Ishikawa (cell line): ENCODE results near the gene LRRC8E.
A peak's percentile ranks its signal among the peaks of the same experiment; 100 is the strongest.

Experiments
- CEBPB ChIP-seq: IDR thresholded peaks from 2 replicates; pipeline ENCODE4 v1.6.1; 2012
- CREB1 ChIP-seq: IDR thresholded peaks from 2 replicates; pipeline ENCODE4 v1.6.1; 2012; ENCODE audit warnings: low read depth
- EGR1 ChIP-seq: IDR thresholded peaks from 2 replicates; pipeline ENCODE4 v1.6.1; 2012
- EP300 ChIP-seq: IDR thresholded peaks from 2 replicates; pipeline ENCODE4 v1.6.1; 2012; ENCODE audit warnings: borderline replicate concordance
- FOXM1 ChIP-seq: IDR thresholded peaks from 2 replicates; pipeline ENCODE4 v1.6.1; 2012; ENCODE audit warnings: low read depth, borderline replicate concordance
- NFIC ChIP-seq: IDR thresholded peaks from 2 replicates; pipeline ENCODE4 v1.6.1; 2012
- RAD21 ChIP-seq: IDR thresholded peaks from 2 replicates; pipeline ENCODE4 v1.6.1; 2012; ENCODE audit warnings: low read depth
- TAF1 ChIP-seq: IDR thresholded peaks from 2 replicates; pipeline ENCODE4 v1.6.1; 2012; ENCODE audit warnings: low read depth, mild to moderate bottlenecking
- TCF12 ChIP-seq: IDR thresholded peaks from 2 replicates; pipeline ENCODE4 v1.6.1; 2012; ENCODE audit warnings: low read depth
- TEAD4 ChIP-seq: IDR thresholded peaks from 2 replicates; pipeline ENCODE4 v1.6.1; 2012
- YY1 ChIP-seq: IDR thresholded peaks from 2 replicates; pipeline ENCODE4 v1.6.1; 2012; ENCODE audit warnings: low read depth
- ZBTB7A ChIP-seq: IDR thresholded peaks from 2 replicates; pipeline ENCODE4 v1.6.1; 2012; ENCODE audit warnings: low read depth
- TF ChIP-seq, protein P1 (sequence below): IDR thresholded peaks from 2 replicates; pipeline ENCODE4 v1.6.1; 2012
- TF ChIP-seq, protein P2 (sequence below): IDR thresholded peaks from 2 replicates; pipeline ENCODE4 v1.6.1; 2012
- TF ChIP-seq, protein P3 (sequence below): IDR thresholded peaks from 2 replicates; pipeline ENCODE4 v1.6.1; 2012; ENCODE audit warnings: low read depth, mild to moderate bottlenecking

The LRRC8E gene

DNA sequence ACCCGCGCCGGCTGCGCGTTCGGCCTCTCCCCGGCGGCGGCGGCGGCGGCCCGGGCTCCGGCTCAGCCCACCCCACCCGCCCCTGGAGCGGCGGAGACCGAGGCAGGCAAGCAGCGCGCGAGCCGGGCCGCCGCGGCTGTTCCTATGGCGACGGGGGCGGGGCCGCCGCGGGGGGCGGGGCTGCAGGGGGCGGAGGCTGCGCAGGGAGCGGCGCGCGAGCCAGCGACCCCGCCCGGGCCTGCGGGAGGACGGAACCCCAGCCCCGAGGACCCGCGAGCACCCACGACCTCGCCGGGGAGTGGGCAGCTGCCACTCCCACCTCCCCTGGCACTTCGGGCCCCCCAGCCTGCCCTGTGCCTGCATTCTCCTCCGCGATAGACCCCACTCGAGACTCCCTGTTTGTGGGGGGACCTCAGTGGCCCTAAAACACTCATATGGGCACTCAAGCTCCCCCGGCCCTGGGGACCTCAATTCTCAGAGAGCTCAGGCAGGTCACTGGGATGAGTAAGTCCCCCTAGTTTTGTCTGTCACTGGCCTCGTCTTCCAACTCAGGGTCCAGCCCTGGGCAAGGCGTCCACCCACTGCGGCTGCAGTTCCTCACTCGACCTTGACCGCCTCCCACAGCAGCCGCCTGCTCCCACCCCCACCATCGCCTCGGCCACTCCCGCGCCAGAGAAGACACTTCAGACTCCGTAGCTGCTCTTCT, 37.9 kb downstream of the LRRC8E start, which contains the start of gene CTXN1:
CTXN1 (minus strand) TSS at position 115 of the 706 bp plus-strand sequence. CDS start 597 bp downstream, outside the sequence.
- 0 out of 2 replicates have a peak, but pooled peaks have one; percentile 13 for TF ChIP-seq TCF12
- TF ChIP-seq, protein P1, sequence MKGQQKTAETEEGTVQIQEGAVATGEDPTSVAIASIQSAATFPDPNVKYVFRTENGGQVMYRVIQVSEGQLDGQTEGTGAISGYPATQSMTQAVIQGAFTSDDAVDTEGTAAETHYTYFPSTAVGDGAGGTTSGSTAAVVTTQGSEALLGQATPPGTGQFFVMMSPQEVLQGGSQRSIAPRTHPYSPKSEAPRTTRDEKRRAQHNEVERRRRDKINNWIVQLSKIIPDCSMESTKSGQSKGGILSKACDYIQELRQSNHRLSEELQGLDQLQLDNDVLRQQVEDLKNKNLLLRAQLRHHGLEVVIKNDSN: no peak
- no peak for TF ChIP-seq CREB1
- TF ChIP-seq, protein P2, sequence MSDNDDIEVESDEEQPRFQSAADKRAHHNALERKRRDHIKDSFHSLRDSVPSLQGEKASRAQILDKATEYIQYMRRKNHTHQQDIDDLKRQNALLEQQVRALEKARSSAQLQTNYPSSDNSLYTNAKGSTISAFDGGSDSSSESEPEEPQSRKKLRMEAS: 0 out of 2 replicates have a peak, but pooled peaks have one; percentile 18

DNA sequence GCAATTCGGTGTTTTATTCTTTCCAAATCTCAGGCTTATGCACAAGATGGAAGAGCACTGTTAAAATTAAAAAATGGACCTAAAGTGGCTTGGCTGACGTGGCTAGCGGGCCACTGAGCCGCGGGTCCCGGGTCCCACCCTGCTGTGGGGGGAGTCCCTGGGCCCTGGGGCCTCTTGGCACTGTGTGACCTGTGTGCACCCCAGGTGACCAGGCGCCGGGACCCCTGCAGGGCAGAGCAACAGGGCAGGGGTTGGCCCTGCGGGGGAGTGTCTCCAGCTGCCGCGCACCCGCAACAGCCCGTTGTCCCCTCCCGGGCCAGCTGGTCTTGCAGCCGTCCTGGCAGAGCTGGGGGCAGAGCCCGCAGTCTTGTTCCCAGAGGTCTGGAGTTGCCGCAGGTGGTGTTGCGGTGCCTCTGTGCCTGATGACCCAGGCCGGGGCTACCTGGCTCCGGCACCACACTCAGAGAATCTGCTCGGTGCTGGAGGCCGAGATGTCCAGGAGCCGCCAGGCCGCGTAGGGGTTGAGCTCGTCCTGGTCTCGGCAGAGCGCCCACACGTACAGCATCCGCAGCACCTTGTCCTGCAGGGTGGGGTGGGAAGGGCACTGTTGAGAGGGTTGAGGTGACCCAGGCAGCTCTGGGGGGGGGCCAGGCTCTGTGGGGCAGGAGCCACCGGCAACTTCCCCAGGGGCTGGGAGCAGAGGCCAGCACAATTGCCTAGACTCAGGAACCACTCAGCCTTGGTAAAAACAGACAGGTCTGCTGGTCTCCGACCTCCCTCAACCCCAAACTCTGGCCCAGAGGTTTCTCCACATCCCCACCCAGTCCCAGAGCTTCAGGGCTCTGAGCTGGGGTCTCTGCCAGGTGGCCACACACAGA, 38.7 kb downstream of the LRRC8E start:
- TF ChIP-seq YY1: no peak
- no peak for TF ChIP-seq TEAD4
- TF ChIP-seq TCF12: no peak

DNA sequence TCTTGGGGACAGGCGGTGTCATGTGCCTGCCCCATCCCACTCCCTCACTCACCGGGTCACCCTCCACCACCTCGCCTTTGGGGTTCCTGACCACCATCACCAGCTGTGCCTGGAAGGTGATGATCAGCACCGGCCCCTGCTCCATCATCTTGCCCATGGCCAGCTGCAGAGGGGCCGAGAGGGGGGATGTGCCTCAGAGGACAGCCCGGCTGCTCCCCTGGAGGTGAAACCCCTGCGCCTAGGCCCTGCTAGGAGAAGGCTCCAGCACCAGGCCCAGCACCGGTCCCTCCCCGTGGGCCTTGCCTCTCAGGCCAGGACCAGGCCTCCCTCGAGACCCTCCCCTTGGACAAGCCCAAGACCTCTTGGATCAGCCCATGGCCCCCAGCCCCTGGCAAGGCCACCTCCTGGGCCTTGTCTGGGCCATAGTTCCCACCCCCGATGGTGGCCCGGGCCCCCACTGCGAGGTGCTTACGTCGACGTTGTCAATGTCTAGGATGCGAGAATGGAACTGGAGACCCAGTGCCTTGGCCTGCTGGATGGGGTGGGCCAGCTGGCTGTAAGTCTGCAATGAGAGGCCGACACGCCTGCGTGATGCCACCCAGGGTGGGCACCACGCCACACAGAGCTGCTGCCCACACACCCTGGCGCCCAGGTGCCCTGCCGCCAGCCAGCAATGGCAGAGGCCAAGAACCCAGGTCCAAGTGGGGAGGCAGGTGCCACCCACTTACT, 39.5 kb downstream of the LRRC8E start:
- TF ChIP-seq EP300 (no peak), TAF1 (no peak), FOXM1 (no peak), ZBTB7A (no peak), CREB1 (no peak), YY1 (no peak), EGR1 (no peak), RAD21 (no peak)
- TF ChIP-seq, protein P2: no peak
- TF ChIP-seq, protein P3, sequence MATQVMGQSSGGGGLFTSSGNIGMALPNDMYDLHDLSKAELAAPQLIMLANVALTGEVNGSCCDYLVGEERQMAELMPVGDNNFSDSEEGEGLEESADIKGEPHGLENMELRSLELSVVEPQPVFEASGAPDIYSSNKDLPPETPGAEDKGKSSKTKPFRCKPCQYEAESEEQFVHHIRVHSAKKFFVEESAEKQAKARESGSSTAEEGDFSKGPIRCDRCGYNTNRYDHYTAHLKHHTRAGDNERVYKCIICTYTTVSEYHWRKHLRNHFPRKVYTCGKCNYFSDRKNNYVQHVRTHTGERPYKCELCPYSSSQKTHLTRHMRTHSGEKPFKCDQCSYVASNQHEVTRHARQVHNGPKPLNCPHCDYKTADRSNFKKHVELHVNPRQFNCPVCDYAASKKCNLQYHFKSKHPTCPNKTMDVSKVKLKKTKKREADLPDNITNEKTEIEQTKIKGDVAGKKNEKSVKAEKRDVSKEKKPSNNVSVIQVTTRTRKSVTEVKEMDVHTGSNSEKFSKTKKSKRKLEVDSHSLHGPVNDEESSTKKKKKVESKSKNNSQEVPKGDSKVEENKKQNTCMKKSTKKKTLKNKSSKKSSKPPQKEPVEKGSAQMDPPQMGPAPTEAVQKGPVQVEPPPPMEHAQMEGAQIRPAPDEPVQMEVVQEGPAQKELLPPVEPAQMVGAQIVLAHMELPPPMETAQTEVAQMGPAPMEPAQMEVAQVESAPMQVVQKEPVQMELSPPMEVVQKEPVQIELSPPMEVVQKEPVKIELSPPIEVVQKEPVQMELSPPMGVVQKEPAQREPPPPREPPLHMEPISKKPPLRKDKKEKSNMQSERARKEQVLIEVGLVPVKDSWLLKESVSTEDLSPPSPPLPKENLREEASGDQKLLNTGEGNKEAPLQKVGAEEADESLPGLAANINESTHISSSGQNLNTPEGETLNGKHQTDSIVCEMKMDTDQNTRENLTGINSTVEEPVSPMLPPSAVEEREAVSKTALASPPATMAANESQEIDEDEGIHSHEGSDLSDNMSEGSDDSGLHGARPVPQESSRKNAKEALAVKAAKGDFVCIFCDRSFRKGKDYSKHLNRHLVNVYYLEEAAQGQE: no peak
- TF ChIP-seq, protein P1: no peak

DNA sequence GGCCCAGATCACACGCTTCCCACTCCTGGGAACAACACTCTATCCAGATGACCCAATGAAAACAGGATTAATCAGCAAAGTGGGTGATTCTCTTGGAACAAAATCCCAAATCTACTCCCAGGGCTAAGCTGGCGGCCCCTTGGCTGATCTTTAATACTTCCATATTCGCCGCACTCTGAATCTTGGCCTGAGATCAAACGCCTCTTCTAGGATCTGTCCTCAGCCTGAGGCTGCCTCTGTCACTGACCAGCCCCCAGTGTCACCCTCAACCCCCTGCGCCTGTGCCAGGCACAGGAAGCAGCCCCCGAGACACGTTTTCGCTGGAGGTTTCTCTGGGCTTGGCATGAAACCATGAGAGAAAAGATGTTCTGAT, 40.0 kb downstream of the LRRC8E start:
- TF ChIP-seq FOXM1: no peak
- TF ChIP-seq EGR1: no peak
- TF ChIP-seq, protein P2: no peak
- no peak for TF ChIP-seq EP300
- TF ChIP-seq YY1: no peak
- TF ChIP-seq TEAD4: no peak
- TF ChIP-seq TCF12: no peak
- TF ChIP-seq, protein P3: no peak
- TF ChIP-seq CEBPB: no peak
- no peak for TF ChIP-seq CREB1
- TF ChIP-seq ZBTB7A: no peak
- TF ChIP-seq, protein P1: no peak
- no peak for TF ChIP-seq TAF1
- no peak for TF ChIP-seq RAD21
- TF ChIP-seq NFIC: no peak
